COLO829 (cell line): ENCODE data around the gene SLC5A1.
"Not testable (repeated sequence)": the region's sequence is repeated elsewhere in the genome, so short reads cannot be mapped to it uniquely, and the experiment has no call there.

Experiments
- DNase-seq: peaks from one replicate; pipeline ENCODE4 v3.0.0; 2012; ENCODE audit warnings: low spot score

The SLC5A1 gene

DNA sequence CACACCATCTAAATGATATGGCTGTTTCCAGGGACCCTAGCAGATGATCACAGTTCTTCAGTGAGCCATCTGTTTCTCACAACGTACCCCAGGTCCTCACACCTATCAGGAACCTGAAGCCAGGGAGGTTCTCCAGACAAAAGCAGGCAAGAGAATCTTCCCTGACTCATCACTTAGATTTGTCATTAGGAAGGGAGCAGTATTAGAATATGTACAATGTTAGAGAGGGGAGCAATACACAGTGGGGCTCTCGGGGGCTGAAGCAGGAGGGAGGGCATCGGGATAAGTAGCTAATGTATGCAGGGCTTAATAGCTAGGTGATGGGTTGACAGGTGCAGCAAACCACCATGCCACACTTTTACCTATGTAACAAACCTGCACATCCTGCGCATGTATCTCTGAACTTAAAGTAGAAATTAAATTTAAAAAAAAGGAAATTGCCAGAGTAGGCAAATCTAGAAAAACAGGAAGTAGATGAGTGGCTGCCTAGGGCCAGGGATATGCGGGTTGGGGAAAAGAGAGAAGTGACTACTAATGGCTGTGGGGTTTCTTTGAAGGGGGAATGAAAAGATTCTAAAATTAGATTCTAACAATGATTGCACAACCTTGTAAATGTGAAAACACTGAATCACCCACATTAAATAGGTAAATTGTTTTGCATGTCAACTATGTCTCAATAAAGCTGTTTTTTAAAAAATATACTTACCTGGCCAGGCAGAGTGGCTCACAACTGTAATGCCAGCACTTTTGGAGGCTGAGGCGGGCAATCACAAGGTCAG, 101.6 kb downstream of the SLC5A1 start:
- no peak for DNase-seq

DNA sequence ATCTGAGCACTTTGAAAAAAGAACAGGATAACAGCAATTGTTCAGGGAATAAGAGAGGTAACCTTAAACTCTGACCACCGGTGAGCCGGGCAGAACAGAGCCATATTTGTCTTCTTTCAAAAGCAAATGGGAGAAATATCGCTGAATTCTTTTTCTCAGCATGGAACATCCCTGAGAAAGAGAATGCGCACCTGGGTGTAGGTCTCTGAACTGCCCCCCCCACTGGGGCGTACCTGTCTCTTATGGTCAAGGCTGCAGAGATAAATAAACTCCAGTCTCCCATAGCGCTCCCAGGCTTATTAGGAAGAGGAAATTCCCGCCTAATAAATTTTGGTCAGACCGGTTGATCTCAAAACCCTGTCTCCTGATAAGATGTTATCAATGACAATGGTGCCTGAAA, 104.1 kb downstream of the SLC5A1 start:
- not testable (repeated sequence) for DNase-seq

DNA sequence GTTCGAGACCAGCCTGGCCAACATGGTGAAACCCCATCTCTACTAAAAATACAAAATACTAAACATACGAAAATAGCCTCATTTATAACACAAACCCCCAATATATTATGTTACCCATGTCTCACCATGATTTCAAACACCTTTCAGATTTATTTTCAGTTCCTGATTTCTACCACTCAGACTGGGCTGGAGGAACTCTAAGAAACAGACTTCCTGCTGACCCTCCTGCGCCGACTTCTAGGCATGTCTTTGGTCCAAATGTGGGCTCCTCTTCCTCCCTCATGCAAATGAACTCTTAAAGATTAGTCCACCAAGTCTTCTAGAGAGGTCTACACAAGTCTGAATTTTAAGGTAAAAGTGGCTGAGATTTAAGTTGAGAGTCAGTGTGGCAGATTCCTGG, 105.3 kb downstream of the SLC5A1 start:
- not testable (repeated sequence) for DNase-seq

DNA sequence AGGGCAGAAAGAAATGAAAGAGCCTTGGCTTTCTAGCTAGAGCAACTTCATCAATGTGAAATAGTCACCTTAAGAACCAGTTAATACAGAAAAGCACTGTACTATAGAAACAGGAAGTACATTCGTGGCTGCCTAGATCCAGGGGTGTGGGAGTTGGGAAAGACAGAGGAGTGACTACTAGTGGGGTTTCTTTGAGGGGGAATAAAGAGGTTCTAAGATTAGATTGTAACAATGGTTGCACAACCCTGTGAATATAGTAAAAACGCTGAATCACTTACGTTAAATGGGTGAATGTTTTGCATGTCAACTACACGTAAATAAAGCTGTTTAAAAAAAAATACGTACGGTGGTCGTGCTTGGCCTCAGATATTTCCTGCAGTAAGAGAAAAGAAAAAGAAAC, 107.6 kb downstream of the SLC5A1 start:
- not testable (repeated sequence) for DNase-seq

DNA sequence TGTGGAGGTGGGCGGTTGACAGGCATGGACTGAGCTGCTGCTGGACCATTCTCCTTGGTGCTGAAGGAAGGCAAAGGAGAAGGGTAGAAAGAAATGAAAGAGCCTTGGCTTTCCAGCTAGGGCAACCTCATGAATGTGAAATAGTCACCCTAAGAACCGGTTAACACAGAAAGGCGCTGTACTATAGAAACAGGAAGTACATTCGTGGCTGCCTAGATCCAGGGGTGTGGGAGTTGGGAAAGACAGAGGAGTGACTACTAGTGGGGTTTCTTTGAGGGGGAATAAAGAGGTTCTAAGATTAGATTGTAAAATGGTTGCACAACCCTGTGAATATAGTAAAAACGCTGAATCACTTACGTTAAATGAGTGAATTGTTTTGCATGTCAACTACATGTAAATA, 108.6 kb downstream of the SLC5A1 start:
- not testable (repeated sequence) for DNase-seq

DNA sequence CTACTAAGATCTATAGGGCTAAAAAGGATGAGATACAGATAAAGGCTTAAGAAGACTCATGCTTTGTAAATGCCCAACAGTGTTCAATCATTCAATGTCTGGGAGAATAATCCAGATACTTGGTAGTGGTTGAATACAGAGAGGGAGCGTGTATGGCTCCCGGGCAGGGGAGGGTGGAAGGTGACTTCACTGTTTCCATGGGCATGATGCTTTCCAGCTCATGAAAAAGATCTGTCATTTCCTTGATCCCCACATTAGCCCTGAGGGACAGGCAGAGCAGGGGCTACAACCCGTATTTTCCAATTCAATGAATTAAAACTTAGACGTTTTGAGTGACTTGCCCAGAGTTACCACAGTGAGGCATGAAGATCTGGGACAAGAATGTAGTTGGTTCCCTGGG, 111.7 kb downstream of the SLC5A1 start:
- not testable (repeated sequence) for DNase-seq

DNA sequence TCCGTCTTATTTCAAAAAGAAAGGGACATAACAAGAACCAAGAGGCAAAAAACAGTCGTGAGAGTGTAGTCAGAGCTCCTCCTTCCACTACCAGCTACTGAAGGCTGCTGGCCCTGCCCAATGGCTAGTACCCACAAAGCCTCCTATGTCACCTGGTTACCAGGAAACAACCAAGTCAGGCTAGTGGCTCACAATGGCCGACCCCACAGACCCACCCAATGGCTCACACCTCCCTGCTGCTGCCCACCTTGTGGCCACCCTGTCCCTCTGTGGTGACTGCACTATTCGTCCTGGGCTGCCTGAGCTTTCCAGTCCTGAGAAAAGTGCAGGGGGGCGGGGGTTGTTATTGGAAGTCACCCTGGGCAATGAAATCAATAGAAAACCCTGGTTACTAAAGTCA, 114.6 kb downstream of the SLC5A1 start:
- not testable (repeated sequence) for DNase-seq

DNA sequence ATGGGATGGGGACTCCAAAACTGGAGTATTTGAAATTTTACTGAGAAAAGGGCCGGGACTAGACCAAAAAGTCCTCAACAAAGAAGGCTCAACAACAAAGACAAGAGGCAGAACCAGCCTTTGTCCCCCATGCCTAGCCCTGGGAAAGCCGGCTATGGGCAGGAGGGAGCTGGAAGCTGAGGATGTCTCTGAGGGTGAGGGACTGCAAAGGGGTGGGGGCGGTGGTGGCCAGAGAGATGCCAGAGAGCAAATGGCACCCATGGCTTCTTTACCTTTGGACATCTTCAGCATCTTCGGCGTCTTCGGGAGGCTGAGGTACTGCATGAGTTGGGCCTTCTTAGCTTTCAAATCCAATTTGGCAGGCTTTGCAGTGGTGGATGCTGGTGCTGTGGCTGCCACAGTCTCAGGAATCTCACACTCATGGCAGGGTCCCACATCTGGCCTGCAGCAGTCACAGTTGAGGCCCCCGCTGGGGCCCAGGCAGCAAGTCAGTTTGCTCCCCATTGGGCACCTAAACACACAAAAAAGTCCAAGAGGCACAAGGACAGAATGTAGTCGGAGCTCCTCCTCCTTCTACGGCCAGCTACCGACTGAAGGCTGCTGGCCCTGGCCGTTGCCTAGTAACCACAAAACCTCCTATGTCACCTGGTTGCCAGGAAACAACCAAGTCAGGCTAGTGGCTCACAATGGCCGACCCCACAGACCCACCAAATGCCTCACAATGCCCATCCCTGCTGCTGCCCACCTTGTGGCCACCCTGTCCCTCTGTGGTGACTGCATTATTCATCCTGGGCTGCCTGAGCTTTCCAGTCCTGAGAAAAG, 115.9 kb downstream of the SLC5A1 start, which contains the start of gene C22orf42:
TSS of gene C22orf42 (minus strand) at position 592 of the 822 bp plus-strand sequence. CDS start at position 504, 88 bp downstream.
- DNase-seq = no peak

DNA sequence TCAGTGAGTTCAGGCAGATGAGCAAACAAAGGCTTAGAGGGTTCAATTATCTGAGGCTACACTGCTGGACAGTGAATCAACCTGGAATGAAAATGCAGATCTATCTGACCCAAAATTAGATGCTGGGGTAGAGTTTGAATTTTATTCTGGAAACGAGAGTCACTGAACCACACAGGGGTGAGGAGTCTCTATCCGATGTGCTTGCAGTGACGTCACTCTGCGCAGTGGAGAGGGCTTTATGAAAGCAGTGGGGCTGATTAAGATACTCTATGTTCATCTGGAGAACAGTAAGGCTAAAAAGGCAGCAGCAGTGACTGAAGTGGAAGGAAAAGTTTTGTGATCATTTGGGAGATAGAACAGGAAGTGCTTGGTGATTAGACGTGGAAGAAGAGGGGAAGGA, 117.3 kb downstream of the SLC5A1 start:
- DNase-seq = not testable (repeated sequence)
